Measurements from ENCODE around the gene GLIS1. TPM values are rescaled to one million over a fixed set of nuclear protein-coding genes. Genes with fewer than 3 reads are reported as not detected.
A peak's percentile ranks its signal among the peaks of the same experiment; 100 is the strongest.

Gene GLIS1
- total RNA-seq, 1 donor from 2014 or later: not detected

DNA sequence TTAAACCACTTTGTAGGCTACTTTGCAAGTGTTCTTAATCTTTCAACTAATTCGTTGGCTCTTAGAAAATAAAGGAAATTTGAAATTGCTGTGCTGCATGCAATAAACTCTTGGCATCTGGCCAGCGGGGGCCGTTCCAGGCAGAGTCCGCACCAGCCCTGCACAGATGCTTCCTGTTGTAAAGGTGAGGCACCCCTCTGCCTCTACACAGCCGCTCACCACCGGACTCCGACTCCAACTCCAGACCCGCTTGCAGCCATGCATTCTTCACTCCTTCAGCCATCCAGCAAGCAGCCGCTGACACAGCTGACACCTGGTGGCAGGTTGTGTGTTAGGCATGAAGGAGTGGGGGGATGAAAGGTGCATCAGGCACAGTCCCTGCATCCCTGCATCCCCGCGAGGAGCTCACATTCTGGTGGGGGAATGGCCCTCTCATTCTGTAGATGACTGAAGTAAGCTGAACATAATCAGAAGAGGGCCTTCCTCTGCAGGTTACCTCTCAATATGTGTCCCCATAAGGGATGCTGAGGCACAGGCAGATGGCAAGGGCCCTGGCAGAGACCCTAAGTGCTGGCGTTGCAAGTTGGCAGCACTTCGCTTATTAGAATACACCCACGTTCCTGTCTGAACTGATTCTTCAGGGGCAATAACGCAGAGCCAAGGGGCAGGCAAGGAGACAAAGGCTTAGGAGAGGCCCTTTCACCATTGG lies 56.8 kb downstream of the GLIS1 start:
- no peaks in the 10 kb centered on the region for H3K27me3 ChIP-seq

DNA sequence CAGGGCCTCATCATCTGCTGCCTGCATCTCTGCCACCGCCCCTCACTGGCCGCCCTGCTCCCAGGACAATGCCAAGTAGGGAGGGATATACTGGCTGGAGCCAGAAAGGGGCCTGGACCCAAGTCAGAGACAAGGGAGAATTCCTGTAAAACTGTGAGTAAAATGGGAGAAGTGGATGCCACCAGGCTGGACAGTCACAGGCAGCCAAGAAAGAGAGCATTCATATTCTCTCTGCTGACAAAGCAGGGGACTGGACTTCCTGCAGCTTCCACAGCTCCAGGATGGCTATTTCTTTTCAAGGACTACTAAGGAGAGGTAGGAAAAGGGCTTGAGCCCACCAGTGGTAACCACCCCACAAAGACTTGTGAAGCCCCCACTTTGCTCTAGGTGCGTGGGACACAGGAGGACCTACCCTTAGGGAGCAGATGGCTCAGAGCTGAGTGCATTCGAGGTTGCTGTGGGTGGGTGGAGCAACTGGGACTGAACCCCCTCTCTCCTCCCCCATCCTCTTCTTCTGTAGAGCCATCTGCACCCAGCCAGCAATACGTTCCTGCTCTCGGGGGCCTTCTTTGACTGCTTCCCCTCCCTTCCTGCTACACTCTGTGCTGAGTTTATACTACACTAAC lies 57.5 kb downstream of the GLIS1 start:
- H3K27me3 ChIP-seq: no peaks in the 10 kb centered on the region
- H3K4me1 ChIP-seq: no peaks in the 10 kb centered on the region
- no peak for DNase-seq (ENCODE audit: low spot score in 2 of 2)
- H3K36me3 ChIP-seq: no peaks in the 10 kb centered on the region
- no peak overlapping the region for H3K4me3 ChIP-seq
- H3K9me3 ChIP-seq: no peaks in the 10 kb centered on the region
- TF ChIP-seq CTCF (IDR thresholded peaks at IDR 0.05): no peak
- no peak overlapping the region for H3K27ac ChIP-seq
- intact Hi-C loops (cut with DNase I): loop anchor here (5.0 kb wide), 1 partner anchor 194 kb away; no protein-coding TSS in a partner anchor

More for the DNA sequence above, 56.8 kb downstream of the GLIS1 start:
- Histone ChIP-seq H3K36me3 (no peaks in the 10 kb centered on the region), H3K9me3 (no peaks in the 10 kb centered on the region), H3K27ac (no peak overlapping the region), H3K4me3 (no peak overlapping the region), H3K4me1 (no peaks in the 10 kb centered on the region)
- peak in 2 of 3 experiments; percentile 9 to 18 for TF ChIP-seq CTCF (IDR thresholded peaks at IDR 0.05)
- no peak for DNase-seq (ENCODE audit: low spot score in 2 of 2)
- intact Hi-C loops (cut with DNase I): loop anchor here (5.0 kb wide), 1 partner anchor 195 kb away; no protein-coding TSS in a partner anchor

DNA sequence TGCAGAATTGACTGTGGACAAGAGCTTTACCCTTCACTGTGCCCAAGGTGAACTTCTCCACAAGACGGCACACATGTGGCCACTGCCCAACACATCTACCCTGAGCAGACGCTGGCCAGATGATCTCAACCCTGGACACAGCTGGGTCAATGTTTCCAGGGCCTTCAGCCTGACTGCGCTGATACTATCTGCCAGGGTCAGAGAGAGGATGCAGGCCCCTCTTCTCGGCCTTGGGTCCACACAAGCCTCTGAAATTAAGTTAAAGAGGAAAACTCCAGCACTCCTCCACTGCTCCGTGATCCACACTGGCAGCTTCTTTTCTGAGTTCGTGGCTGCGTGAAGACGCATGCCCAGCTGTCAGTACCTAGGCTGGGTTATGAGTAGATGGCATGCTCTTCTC lies 58.1 kb downstream of the GLIS1 start:
- TF ChIP-seq CTCF (IDR thresholded peaks at IDR 0.05): no peak
- H3K4me1 ChIP-seq: no peaks in the 10 kb centered on the region
- H3K27me3 ChIP-seq: no peaks in the 10 kb centered on the region
- intact Hi-C loops (cut with DNase I): loop anchor here (5.0 kb wide), 1 partner anchor 194 kb away; no protein-coding TSS in a partner anchor
- H3K9me3 ChIP-seq: no peaks in the 10 kb centered on the region
- no peak overlapping the region for H3K27ac ChIP-seq
- H3K36me3 ChIP-seq: no peaks in the 10 kb centered on the region
- DNase-seq (ENCODE audit: low spot score in 2 of 2): no peak
- no peak overlapping the region for H3K4me3 ChIP-seq

GRCh38 chr1:53678938-53679825 lies 59.8 kb downstream of the GLIS1 start:
- Histone ChIP-seq H3K4me3 (no peak overlapping the region), H3K9me3 (no peaks in the 10 kb centered on the region), H3K36me3 (no peaks in the 10 kb centered on the region), H3K27me3 (no peaks in the 10 kb centered on the region), H3K4me1 (no peaks in the 10 kb centered on the region), H3K27ac (no peak overlapping the region)
- no peak for TF ChIP-seq CTCF (IDR thresholded peaks at IDR 0.05)
- intact Hi-C loops (cut with DNase I): no loop called here
- no peak for DNase-seq (ENCODE audit: low spot score in 2 of 2)

GRCh38 chr1:53678507-53678906 lies 60.5 kb downstream of the GLIS1 start:
- no peak overlapping the region for H3K4me3 ChIP-seq
- no peaks in the 10 kb centered on the region for H3K9me3 ChIP-seq
- no peaks in the 10 kb centered on the region for H3K4me1 ChIP-seq
- H3K36me3 ChIP-seq: no peaks in the 10 kb centered on the region
- no peak overlapping the region for H3K27ac ChIP-seq
- DNase-seq (ENCODE audit: low spot score in 2 of 2): no peak
- H3K27me3 ChIP-seq: no peaks in the 10 kb centered on the region
- no peak for TF ChIP-seq CTCF (IDR thresholded peaks at IDR 0.05)
- intact Hi-C loops (cut with DNase I): no loop called here
